Fibroblast of skin of right quadriceps (primary cell): ENCODE data around the gene YRDC.
"Not testable (repeated sequence)": the region's sequence is repeated elsewhere in the genome, so short reads cannot be mapped to it uniquely, and the experiment has no call there.

Source experiments
- DNase-seq: peaks from one replicate; pipeline ENCODE4 v3.0.0-alpha.2; 2013

The YRDC gene

DNA sequence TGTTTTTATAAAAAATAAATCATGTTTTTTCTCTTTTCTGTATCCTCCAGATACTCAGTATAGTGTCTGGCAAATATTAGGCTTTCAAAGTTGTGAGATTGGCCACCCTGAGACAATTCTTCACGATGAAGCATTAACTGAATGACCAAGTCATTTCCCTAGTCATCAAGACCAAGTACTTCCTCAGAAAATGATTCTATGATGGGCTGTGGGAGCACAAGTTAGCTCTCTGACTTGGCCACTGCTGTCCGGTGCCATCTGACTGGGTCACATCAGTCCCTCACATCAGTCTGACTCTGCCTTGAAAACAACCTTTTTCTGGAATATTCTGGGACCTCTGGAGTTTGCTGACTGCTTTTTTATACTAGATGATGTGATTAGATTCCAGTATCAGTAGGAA, 13.5 kb upstream of the YRDC start:
- no peak for DNase-seq

DNA sequence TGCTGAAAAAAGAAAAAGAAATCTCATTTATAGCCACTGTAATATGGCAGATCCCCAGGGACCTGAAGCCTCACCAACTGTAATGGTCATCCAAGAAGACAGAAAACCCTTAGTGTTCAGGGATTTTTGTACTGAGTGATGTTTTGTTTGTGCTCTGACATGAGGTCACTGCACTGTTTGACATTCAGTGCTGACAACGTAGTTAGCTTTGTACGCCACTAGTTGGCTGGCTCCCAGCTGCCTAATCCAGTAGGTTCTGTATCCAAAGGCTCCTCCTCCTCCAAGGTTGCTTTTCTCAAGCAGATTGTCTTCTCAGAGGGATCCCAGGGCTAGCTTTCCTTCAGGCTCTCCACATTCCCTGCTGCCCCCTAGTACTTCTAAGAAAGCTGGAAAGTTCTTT, 9.5 kb upstream of the YRDC start:
- no peak for DNase-seq

DNA sequence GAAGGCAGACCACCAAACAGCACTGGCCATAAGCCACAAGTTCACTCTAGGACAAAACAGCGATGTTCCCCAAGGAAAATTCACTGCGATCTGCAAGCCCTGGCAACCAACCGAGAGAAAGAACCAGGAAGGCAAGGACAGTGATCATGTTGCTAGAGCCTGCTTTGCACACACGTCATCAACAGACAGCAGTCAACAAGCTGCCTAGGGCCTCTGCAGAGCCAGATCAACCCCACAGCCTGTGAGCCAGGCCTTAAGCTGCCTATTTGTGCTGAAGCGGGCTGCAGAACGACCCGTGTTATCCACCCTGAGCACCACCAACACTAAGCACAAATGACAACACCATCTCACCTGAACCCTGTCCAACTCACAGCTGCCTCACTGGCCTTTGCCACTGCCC, 6.2 kb upstream of the YRDC start:
- DNase-seq = no peak

DNA sequence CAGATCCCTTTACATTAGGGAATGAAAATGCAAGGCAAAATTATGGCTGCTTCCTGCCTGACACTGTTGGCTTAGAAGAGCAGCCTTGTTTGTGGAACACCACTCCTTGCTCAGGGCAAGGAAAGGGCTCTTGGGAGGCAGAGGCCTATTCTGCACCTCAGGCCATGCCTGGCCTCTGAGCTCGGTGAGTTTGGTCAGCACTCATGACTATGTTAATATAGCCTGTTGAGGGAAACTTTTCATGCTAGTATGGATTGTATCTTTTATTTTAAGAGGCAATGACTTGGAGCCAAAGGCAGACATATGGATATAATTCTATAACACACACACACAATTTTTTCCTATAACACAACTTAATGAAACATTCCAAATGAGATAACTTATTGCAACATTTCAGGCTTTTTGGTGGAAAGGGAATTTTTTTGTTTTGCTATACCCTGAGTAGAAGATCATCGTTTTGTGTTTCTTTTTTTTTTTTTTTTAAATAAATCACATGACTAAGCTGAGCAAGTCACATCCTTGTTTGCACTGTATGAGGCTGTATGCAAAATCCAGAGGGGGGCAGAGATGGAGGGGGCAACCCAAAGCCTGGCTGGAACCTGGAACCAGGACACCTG, 5.6 kb upstream of the YRDC start:
- no peak for DNase-seq

DNA sequence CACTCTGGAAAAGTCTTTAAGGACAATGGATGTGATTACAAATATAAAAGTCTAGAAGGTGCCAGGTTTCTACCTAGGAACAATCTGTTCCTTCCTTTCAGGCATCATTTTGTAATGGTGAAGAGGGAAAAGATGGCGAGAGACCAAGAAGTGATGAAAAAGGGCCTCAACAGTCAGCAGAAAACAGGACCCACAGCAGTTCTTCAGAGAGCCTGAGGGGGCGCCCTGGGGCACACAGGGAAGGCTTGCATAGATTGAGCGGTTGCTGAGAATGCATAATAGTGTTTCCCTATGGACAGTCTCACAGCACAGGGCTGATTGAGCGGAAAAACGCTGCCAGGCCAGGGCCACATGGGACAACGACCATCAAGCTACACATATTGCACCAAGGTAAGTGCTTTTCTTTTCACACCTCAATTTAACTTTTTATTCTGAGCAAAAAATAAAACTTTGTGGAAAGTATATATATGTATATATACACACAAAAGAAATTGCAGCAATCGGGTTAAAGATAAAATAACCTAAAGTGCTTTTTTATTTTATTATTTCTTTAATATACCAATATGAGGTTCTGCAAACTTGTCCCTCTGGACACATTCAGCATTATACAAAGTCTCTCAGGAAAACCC, 3.1 kb upstream of the YRDC start:
- peak; percentile 76 for DNase-seq

DNA sequence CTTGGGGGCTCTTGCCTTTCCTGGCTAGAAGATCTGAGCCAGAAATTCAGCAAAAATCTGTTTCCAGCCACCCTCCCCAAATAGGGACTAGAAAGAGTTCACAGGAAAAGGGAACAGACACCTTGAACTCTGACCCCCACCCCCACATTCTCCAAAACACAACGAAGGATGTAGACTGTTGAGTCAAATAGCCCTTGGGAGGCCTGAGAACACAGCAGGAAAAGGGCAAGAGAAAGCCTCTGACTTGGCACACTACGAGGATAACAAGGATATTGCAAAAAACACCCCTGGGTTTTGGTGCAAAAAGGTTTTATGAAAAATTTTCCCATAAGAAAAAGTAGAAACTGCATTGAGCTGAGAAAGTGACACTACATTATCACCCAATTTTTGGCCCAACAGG, 1.9 kb upstream of the YRDC start:
- DNase-seq = no peak

DNA sequence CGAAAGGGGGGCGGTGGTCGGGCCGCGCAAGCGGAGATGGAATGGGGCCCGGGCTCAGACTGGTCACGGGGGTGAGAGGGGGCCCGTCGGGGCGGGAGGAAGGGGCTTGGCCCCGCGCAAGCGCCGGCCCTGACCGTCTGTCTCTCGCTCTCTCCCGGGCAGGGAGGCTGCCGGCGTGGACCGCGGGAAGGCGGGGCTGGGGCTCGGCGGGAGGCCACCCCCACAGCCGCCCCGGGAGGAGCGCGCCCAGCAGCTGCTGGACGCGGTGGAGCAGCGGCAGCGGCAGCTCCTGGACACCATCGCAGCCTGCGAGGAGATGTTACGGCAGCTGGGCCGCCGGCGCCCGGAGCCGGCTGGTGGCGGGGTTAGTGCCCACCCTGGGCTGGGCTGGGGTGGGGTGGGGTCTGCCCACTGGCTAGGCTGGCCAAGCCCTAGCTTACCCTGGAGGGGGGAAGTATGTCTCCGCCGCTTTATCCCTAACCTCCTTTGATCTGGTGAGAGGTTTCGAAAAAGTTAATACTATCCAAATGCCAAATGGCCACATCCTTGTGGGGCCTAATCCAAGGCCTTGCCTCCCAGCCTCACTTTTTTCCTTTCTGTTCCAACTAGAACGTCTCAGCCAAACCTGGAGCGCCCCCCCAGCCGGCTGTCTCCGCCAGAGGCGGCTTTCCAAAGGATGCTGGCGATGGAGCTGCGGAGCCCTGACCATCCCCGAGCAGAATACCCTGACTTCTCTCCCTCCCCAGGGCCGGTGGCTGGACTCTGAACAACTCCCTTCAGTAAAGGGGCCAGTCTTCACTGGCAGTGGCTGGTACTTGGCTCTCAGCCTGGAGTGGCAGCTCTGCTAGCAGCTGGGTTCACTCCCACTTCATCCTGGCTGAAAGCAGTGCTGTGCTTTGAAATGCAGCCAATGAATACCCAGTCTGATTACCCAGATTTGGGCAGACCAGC, 636 bp upstream of the YRDC start:
- DNase-seq = peak; percentile 74

DNA sequence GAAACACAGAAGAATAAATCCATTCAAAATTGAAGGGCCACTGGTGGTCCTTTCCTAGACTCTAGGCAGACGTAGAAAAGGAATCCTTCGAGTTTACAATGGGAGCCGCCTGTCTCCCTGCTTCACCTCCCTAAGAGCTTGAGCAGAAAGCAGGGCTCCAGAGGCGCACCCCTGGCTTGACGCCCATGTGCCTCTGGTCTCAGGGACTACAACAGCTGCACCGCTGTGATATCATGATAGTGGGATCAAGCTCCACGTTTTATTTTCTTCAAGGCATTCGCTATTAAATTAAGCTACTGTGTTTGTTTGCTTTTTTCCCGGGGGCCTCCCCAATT, 821 bp downstream of the YRDC start:
- DNase-seq = no peak

DNA sequence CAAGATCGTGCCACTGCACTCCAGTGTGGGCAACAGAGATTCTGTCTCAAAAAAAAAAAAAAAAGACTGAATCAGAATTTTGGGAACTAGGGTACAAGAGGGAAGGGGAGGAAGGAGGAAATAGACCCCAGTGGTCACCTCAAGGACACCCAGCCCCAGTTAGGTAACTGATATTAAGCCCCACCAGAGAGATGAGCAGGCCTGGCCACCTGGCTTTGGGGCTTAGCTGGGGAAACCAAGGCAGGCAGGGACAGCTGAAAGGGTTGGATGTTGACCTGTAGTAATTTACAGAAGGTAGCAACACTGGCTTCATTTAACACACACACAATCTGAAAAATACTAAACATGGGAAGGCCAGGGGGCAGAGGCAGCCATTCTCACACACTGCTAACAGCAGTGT, 5.6 kb downstream of the YRDC start:
- DNase-seq = no peak

DNA sequence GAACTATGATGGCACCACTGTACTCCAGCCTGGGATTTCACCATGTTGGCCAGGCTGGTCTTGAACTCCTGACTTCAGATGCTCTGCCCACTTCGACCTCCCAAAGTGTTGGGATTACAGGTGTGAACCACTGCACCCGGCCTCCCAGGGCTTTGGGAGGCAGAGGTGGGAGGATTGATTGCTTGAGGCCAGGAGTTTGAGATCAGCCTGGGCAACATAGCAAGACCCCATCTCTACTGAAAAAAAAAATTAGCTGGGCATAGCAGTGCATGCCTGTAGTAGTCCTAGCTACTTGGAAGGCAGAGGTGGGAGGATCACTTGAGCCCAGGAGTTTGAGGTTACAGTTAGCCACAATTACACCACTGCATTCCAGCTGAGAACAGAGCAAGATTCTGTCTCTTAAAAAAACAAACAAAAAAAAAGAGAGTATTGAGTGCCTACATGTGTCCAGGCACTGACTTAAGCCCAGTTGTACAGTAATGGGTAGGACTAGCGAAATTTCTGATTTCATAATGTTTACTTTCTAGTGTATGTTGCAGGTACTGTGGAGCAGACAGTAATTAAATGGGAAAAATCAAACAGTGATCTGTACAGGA, 10.2 kb downstream of the YRDC start:
- DNase-seq = no peak

DNA sequence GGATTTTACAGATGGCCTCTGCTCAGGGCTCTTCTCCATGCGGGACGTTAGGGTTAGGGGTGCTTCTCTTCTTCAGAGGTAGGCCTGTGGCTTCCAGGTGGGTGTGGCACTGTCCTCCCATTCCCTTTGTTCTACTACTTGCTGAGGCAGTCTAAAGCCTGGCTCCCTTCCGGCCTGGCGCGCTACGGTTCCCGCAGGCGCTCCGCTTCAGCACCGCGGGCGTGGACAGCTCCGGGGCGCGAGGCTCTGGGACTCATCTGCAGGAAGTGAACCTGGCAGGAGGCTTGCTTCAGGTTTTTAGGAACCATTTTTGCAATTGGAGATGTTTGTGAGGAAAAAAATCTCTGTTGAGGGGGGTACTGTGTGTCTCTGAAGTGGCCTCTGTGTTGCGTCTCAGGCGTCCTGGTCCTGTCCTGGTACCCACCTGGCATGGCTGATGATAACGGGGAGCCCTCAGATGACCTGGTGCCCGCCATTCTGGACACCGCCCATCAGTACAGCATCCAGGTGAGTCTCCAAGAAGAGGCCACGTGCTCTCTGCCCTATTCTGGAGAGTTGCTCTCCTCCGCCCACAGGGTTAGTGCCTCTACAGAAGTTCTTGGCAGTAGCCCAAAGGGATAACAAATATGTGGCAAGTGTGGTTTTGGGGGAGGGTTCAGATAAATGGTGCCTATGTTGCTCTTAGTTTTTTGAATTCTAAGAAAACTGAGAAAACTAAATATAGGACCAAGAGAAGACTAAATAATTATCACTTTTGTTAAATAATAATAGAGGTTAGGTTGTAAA, 12.5 kb downstream of the YRDC start:
- DNase-seq = peak; percentile 38

DNA sequence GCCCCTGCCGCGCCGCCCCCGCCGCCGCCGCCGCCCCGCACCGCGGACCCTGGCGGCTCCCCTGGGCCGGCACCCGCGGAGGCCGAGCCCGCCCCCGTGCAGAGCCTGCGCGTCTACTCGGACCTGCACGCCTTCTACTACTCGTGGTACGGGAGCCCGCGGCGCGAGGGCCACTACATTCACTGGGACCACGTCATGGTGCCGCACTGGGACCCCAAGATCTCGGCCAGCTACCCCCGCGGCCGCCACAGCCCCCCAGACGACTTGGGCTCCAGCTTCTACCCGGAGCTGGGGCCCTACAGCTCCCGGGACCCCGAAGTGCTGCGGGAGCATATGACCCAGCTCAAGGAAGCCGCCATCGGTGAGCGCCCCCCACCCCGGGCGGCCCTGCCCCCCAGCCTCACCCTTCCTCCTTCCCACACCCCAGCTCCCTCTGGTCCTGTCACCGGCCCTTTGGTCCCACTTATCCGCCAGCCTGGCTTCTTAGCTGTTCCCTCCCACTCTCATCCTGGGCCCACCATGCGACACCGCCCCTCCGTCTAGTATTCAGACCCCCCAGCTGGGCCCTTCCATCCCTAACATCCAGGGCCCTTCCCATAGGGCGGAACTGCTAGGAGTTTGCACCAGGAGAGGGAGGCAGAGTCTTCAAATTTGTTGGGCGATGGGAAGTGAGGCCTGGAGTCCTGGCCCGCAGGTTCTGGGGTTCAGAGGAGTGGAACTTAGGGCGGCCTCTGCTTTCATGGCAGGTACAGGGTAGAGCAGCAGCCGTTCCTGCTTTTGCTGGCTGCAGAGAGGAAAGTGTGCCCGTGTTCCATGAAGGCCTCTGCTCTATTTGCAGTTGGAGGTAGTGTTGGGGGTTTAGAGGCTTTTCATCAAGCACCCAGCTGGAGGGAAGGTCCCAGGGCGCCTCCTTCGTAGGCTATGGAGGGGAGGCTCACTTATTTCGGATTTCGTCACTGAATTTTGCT, 13.4 kb downstream of the YRDC start:
- DNase-seq = no peak

DNA sequence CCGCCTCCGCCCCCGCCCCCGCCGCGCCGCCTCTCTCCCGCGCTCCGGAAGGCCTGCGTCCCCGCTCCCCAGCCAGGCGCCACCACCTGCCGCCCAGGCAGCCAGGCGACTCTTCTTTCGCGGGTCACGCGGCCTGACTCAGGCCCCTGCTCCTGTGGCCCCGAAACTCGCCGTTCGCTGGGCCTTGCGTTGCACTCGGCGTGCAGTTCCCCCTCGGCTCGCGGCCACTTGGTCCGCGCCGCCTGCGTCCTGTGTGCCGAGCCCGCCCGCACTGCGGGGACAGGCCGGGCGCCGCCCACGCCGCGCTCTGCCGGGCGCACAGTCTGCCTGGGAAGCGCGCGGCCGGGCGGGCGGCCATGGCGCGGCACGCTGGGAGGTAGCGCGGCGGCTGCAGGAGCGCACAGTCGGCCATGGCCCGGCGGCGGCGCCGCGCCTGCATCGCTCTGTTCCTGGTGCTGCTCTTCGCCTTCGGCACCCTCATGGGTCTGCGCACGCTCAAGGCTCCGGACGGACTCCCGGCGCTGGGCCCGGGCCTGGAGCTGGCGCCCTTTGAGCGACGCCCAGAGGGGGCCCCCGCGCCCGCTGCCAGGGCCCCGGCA, 14.1 kb downstream of the YRDC start, which contains the start of gene MANEAL:
Gene MANEAL (plus strand): TSS at position 75 of the 599 bp plus-strand sequence. CDS start 336 bp downstream, at position 411.
- peak; percentile 38 for DNase-seq

DNA sequence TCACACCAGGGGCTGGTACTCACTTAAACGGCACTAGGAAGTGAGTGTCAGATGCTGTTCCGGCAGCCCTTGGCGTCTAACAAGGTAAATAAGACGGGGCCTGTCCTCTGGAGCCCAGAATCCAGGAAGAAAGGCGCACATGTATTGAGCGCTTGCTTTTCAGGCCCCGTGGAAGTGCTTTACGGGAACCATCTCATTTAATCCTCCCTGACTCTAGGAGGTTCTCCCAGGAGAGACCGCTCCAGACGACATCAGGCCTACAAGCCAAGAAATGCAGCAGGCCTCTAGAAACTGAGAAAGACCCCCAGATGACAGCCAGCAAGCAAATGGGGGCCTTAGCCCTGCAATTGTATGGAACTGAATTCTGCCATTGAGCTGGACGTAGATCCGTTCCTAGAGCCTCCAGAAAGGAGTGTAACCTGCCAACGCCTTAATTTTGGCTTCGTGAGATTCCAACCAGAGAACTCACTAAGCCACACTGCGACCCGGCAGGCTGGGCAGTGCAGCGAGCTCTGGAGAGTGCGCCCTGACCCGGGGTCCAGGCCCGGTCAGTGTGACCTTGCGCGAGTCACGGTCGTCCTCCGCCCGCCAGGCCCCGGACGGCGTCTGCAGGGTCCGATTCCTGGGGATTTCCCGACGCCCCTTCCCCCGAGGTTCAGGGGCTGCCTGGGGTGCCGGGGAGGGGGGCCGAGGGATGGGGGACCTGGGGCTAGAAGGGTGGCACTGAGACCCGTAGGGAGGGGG, 14.9 kb downstream of the YRDC start:
- DNase-seq = no peak

DNA sequence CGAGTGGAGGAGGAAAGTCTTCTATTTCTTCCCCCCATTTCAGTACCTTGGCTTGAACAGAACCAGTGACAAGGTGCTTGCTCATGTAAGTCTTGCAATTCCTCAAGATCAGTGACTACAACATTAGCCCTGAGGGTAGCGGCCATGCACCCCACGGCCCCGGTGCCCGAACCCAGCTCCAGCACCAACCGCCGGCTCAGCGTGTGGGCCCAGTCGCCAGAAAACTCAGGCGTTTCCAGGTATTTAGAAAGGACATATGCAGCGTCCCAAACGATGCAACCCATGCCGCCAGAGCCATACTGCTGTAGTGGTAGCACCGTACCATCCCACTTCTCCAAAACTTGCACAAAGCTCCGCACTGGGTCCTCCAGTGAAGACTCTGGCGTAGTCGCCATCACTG, 25.5 kb downstream of the YRDC start:
- DNase-seq = no peak

DNA sequence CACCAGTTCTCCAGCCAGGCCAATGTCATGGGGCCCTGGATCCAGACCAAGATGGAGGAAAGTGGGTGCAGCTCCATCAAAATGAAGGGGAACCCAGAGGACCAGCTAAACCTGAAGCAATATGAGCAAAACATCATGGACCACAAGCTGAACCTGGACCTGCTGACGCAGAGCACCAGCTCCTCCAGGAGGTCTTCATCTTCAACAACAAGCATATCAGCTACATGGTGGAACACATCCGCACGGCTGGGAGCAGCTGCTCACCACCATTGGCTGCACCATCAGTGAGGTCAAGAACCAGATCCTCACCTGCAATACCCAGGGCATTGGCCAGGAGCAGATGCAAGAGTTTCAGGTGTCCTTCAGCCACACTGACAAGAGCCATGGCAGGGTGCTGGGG, 29.4 kb downstream of the YRDC start:
- no peak for DNase-seq

DNA sequence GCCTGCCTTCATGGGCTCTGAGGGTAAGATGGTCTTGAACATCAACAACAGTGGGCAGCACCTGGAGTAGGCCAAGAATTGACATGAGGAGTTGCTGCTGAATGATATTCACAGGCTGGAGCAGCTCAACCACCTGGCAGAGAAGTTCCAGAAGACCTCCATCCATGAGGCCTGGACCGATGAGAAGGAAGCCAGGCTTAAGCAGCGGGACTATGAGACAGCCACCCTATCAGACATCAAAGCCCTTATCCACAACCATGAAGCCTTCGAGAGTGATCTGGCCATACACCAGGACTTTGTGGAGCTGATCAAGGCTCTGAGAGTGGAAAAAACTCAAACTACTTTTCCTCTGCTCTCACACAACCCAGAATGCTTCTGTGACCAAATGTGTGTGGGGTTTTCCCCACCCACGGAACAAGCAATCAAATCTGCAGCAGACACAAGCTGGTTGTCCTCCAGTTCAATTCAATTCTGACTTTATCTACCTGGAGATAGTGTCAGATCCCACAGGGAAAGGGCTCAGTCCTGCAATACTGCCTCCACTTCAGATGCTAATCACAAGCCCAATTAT, 31.0 kb downstream of the YRDC start:
- DNase-seq = no peak

DNA sequence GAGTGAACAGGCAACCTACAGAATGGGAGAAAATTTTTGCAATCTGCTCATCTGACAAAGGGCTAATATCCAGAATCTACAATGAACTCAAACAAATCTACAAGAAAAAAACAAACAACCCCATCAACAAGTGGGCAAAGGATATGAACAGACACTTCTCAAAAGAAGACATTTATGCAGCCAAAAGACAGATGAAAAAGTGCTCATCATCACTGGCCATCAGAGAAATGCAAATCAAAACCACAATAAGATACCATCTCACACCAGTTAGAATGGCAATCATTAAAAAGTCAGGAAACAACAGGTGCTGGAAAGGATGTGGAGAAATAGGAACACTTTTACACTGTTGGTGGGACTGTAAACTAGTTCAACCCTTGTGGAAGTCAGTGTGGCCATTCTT, 36.6 kb downstream of the YRDC start:
- DNase-seq = not testable (repeated sequence)

DNA sequence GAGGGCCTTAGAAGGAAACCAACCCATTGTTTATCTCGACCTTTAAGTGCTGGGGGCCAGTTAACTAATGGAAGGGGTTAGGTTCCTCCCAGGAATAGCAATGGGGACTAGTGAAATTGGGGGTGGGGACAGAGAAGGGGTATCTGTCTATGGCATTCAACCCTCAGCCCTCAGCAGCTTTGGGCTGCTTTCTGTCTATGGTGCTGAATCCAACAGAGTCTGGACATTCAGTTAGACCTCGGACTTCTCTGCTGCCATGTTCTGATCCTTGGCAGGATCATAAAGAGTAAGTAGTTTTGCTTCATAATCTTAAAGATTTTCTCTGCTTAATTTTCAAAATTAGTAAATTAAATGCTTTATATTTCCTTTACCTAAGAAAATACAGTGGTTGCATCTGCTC, 40.5 kb downstream of the YRDC start:
- DNase-seq = no peak
